GM23338 (cell line): ENCODE data around the gene RNF19B.

Experiments
- CREB1 ChIP-seq: fragments of 250-450 bp; sonication (Bioruptor Pico); IDR thresholded peaks from 2 replicates; pipeline ENCODE4 v1.5.0; 2020; ENCODE audit warnings: low read depth, mild to moderate bottlenecking, moderate library complexity
- CTCF ChIP-seq, 2 experiments: fragments of 200-600 bp in 1 of 2; sonication (generic) in 1 of 2; conservative IDR thresholded peaks; 2 replicates each; pipeline versions ENCODE4 v1.5.1 to v1.6.1; 2016 to 2017; ENCODE audit warnings: antibody characterized with exemption in 2 of 2, low read depth in 2 of 2, mild to moderate bottlenecking in 2 of 2, moderate library complexity in 1 of 2
- ETS1 ChIP-seq: IDR thresholded peaks from 2 replicates; pipeline ENCODE4 v1.6.1; 2016; ENCODE audit warnings: antibody characterized with exemption
- EZH2 ChIP-seq: fragments of 200-600 bp; sonication (generic); IDR thresholded peaks from one replicate; pipeline ENCODE4 v1.8.0; 2017; ENCODE audit warnings: antibody characterized with exemption, mild to moderate bottlenecking, low read depth; ENCODE audit not compliant: unreplicated experiment
- EZH2phosphoT487 ChIP-seq: fragments of 200-600 bp; sonication (generic); IDR thresholded peaks from one replicate; pipeline ENCODE4 v1.8.1; 2018; ENCODE audit warnings: antibody characterized with exemption; ENCODE audit not compliant: unreplicated experiment
- JUNB ChIP-seq: IDR thresholded peaks from one replicate; pipeline ENCODE4 v1.6.1; 2016; ENCODE audit warnings: antibody characterized with exemption; ENCODE audit not compliant: unreplicated experiment
- POLR2AphosphoS5 ChIP-seq: IDR thresholded peaks from 2 replicates; pipeline ENCODE4 v1.6.1; 2016; ENCODE audit warnings: antibody characterized with exemption, low read depth
- REST ChIP-seq: IDR thresholded peaks from one replicate; pipeline ENCODE4 v1.6.1; 2018; ENCODE audit warnings: antibody characterized with exemption; ENCODE audit not compliant: unreplicated experiment
- STAT1 ChIP-seq: IDR thresholded peaks from one replicate; pipeline ENCODE4 v1.6.1; 2016; ENCODE audit warnings: antibody characterized with exemption; ENCODE audit not compliant: unreplicated experiment
- ZNF114 ChIP-seq: fragments of 250-450 bp; sonication (Bioruptor Pico); IDR thresholded peaks from 2 replicates; pipeline ENCODE4 v1.5.0; 2020; ENCODE audit warnings: mild to moderate bottlenecking, moderate library complexity

GRCh38 chr1:32960819-32961355 lies 3.7 kb downstream of the RNF19B start:
- TF ChIP-seq EZH2phosphoT487 (no peak), CTCF (conservative IDR thresholded peaks at IDR 0.05; ENCODE audit: low read depth in 2 of 2) (no peak), EZH2 (no peak), POLR2AphosphoS5 (no peak), CREB1 (CRISPR knock-in tag) (no peak), JUNB (no peak), REST (no peak), ZNF114 (CRISPR knock-in tag) (no peak), STAT1 (no peak), ETS1 (no peak)
